Measurements from ENCODE around the gene CRYGN.

The CRYGN gene

DNA sequence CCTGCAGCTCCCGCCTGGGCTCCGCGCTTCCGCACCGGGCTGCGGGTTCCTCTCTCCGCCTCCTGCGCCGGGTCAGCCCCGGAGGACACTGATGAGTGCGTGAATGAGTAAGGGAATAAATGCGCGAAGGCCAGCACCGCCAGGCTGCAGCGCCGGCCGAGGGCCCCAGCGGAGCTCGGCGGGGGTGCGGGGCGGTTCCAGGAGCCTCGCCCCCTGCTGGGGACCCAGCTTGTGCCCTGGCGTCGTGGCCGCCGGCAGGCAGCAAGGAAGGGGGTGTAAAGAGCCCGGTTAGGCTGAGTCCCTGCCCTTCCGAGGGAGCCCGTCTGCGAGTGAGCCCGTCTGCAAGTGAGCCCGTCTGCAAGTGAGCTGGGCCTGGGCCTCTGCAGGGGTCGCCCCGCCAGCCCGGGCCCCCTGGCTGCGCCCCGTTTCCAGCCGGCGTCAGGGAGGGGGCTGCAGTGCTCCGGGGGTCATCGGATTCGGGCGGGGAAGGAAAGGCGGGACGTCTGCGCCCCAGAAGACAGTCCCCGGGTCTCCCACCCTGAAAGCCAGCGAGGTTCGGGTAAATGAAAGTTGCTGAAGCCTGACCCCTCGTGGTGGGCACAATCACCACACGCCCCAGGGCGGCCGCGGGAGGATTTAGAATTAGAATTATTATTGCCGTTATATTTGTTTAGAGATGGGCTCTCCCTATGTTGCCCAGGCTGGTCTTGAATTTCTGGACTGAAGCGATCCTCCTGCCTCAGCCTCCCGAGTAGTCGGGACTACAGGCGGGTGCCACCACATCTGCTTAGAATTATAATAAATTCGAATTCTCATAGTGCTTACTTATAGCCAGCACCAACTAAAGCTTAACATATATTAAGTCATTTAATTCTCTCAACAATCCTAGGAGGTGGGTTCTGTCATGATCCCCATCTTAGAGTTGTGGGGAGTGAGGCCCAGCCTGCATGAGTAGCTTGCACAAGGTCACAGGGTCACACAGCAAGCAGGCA, 8.6 kb upstream of the CRYGN start:
- peaks cover 6% of the 10 kb centered on the region for H3K27me3 ChIP-seq (ENCODE audit: control insufficient read depth, insufficient read depth, low read length)
- H3K4me3 ChIP-seq (ENCODE audit: low read length) = peak overlapping the region; percentile 55
- H3K4me1 ChIP-seq (ENCODE audit: control insufficient read depth, low read depth, low read length) = no peaks in the 10 kb centered on the region
- no peaks in the 10 kb centered on the region for H3K36me3 ChIP-seq (ENCODE audit: control insufficient read depth, low read depth, low read length)
- no peak overlapping the region for H3K9ac ChIP-seq (ENCODE audit: low read length)
- H3K27ac ChIP-seq (ENCODE audit: low read length) = no peak overlapping the region
- no peaks in the 10 kb centered on the region for H3K9me3 ChIP-seq (ENCODE audit: control insufficient read depth, low read depth, low read length)

DNA sequence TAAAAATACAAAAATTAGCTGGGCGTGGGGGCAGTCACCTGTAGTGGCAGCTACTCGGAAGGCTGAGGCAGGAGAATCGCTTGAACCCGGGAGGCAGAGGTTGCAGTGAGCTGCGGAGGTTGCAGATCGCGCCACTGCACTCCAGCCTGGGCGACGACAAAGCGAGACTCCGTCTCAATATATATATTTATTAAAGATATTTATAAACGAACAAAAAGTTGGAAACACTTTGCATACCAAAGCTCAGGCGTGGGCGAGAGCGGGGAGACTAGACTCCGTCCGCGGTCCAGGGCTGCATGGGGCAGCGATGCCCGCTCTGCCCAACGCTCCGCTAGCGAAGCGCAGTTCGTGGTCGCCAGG, 7.9 kb upstream of the CRYGN start:
- Histone ChIP-seq H3K36me3 (ENCODE audit: control insufficient read depth, low read depth, low read length) (no peaks in the 10 kb centered on the region), H3K9ac (ENCODE audit: low read length) (no peak overlapping the region), H3K4me1 (ENCODE audit: control insufficient read depth, low read depth, low read length) (no peaks in the 10 kb centered on the region), H3K9me3 (ENCODE audit: control insufficient read depth, low read depth, low read length) (no peaks in the 10 kb centered on the region), H3K27ac (ENCODE audit: low read length) (no peak overlapping the region), H3K4me3 (ENCODE audit: low read length) (peak overlapping the region; percentile 55), H3K27me3 (ENCODE audit: control insufficient read depth, insufficient read depth, low read length) (peaks cover 6% of the 10 kb centered on the region)

DNA sequence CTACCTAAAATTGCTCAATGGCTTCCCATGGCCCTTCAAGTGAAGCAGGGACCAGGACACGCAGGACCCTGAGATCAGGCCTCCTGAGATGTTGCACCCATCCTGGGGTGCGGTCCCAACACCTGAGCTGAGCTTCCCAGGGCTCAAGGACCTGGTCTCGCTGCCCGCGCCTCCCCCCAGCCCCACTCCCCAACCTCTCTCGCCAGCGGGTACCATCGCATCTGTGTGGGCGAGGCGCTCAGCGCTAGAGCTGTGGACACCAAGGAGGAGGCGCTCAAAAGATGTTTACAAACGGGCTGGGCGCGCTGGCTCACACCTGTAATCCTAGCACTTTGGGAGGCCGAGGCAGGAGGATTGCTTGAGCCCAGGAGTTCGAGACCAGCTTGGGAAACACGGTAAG, 7.4 kb upstream of the CRYGN start:
- Histone ChIP-seq H3K9ac (ENCODE audit: low read length) (no peak overlapping the region), H3K9me3 (ENCODE audit: control insufficient read depth, low read depth, low read length) (no peaks in the 10 kb centered on the region), H3K36me3 (ENCODE audit: control insufficient read depth, low read depth, low read length) (no peaks in the 10 kb centered on the region), H3K4me3 (ENCODE audit: low read length) (no peak overlapping the region), H3K27me3 (ENCODE audit: control insufficient read depth, insufficient read depth, low read length) (peaks cover 6% of the 10 kb centered on the region), H3K27ac (ENCODE audit: low read length) (no peak overlapping the region), H3K4me1 (ENCODE audit: control insufficient read depth, low read depth, low read length) (no peaks in the 10 kb centered on the region)

DNA sequence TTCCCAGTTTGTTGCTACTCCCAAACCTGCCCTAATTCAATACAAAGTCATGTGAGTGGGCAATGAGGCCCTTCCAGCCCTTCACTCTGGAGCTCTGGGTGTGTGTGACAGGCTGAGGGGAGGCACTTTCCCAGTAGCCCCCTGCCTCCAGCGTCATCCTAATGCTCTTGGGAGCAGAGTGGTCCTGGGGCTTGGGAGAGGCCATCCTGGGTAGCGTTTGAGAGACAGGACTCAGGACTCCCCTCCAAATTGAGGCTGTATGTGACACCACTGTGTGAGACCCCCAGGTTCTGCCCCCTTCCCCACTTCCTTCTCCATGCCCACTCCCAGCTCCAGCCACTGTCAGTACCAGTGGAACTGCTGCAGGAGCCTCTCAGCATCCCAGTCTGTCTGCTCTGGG, 6.5 kb upstream of the CRYGN start:
- H3K9ac ChIP-seq (ENCODE audit: low read length) = no peak overlapping the region
- H3K4me1 ChIP-seq (ENCODE audit: control insufficient read depth, low read depth, low read length) = no peaks in the 10 kb centered on the region

DNA sequence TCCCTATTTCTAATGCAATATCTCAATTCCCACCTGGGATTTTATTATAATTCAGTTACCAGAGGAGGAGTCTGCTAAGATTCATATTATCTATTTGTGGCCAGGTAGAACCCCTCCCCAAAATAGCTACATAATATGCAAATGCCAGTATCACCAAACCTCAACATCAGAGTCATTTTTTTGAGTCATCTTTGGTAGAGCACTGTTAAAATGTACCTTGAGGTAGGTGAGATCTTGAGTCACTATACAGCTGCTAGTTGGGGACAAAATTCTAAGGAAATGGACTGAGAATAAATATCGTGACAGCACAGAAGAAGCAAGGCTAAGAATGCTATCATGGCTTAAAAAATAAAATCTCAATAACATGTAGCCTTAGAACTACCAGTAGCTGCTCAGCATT, 4.7 kb upstream of the CRYGN start:
- Histone ChIP-seq H3K9ac (ENCODE audit: low read length) (no peak overlapping the region), H3K27ac (ENCODE audit: low read length) (no peak overlapping the region), H3K27me3 (ENCODE audit: control insufficient read depth, insufficient read depth, low read length) (peaks cover 7% of the 10 kb centered on the region), H3K4me1 (ENCODE audit: control insufficient read depth, low read depth, low read length) (peaks cover 3% of the 10 kb centered on the region), H3K9me3 (ENCODE audit: control insufficient read depth, low read depth, low read length) (no peaks in the 10 kb centered on the region), H3K36me3 (ENCODE audit: control insufficient read depth, low read depth, low read length) (no peaks in the 10 kb centered on the region), H3K4me3 (ENCODE audit: low read length) (no peak overlapping the region)

More for the DNA sequence above, 6.5 kb upstream of the CRYGN start:
- H3K9me3 ChIP-seq (ENCODE audit: control insufficient read depth, low read depth, low read length) = no peaks in the 10 kb centered on the region
- H3K36me3 ChIP-seq (ENCODE audit: control insufficient read depth, low read depth, low read length) = no peaks in the 10 kb centered on the region
- H3K4me3 ChIP-seq (ENCODE audit: low read length) = no peak overlapping the region
- H3K27ac ChIP-seq (ENCODE audit: low read length) = no peak overlapping the region
- H3K27me3 ChIP-seq (ENCODE audit: control insufficient read depth, insufficient read depth, low read length) = peaks cover 6% of the 10 kb centered on the region

DNA sequence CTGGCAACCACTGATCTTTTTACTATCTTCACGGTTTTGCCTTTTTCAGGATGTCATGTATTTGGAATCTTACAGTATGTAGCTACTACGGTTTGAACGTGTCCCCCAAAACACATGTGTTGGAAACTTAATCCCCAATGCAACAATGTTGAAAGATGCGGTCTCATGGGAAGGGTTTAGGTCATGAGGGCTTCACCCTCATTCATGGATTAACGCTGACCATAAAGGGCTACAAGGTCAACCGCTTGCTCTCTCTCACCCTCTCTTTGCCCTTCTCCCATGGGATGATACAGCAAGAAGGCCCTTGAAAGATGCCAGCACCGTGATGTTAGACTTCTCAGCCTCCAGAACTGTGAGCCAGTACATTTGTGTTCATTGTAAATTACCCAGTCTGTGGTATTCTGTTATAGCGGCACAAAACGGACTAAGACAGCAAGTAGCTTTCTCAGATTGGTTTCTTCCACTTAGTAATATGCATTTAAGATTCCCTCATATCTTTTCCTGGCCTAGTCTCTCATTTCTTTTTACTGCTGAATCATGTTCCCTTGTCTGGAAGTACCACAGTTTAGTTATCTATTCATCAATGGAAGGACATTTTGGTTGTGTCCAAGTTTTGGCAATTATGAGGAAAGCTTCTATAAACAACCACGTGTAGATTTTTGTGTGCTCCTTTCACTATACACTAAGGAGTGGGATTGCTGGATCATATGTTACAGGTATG, 3.0 kb upstream of the CRYGN start:
- no peak overlapping the region for H3K27ac ChIP-seq (ENCODE audit: low read length)
- H3K4me1 ChIP-seq (ENCODE audit: control insufficient read depth, low read depth, low read length) = peaks cover 3% of the 10 kb centered on the region
- H3K36me3 ChIP-seq (ENCODE audit: control insufficient read depth, low read depth, low read length) = no peaks in the 10 kb centered on the region
- H3K9ac ChIP-seq (ENCODE audit: low read length) = no peak overlapping the region
- no peaks in the 10 kb centered on the region for H3K9me3 ChIP-seq (ENCODE audit: control insufficient read depth, low read depth, low read length)
- no peak overlapping the region for H3K4me3 ChIP-seq (ENCODE audit: low read length)
- H3K27me3 ChIP-seq (ENCODE audit: control insufficient read depth, insufficient read depth, low read length) = peaks cover 12% of the 10 kb centered on the region

DNA sequence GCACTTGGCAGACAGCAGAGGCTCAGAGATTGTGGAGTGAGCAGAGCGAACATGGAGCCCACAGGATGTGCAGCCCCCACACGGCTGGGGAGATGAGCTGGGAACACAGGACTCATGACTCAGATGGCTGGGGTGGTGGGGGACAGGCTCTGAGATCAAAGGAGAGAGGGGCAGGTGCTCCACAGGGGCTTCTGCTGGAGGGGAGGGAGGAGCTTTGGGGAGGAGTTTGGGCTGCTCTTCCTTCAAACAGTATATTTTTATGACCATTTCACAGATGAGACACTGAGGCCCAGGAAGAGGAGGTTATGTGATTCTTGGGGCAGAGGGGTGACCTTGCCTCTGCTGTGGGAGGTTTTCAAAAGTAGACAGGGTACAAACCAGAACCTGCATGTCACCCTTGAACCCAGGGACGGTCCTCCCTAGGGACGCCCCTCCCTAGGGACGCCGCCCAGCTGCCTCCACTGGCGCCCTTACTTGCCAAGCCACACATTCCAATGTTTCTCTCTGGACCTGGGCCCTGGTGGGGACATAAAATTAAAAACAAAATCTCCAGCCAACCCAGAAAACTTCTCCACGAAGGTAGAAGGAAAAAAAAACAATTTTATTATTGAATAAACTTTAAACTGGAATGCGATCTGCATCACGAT, 981 bp upstream of the CRYGN start:
- Histone ChIP-seq H3K4me3 (ENCODE audit: low read length) (peak overlapping the region; percentile 49), H3K27ac (ENCODE audit: low read length) (no peak overlapping the region), H3K9me3 (ENCODE audit: control insufficient read depth, low read depth, low read length) (no peaks in the 10 kb centered on the region), H3K27me3 (ENCODE audit: control insufficient read depth, insufficient read depth, low read length) (peaks cover 11% of the 10 kb centered on the region), H3K9ac (ENCODE audit: low read length) (no peak overlapping the region), H3K36me3 (ENCODE audit: control insufficient read depth, low read depth, low read length) (no peaks in the 10 kb centered on the region), H3K4me1 (ENCODE audit: control insufficient read depth, low read depth, low read length) (peaks cover 3% of the 10 kb centered on the region)

DNA sequence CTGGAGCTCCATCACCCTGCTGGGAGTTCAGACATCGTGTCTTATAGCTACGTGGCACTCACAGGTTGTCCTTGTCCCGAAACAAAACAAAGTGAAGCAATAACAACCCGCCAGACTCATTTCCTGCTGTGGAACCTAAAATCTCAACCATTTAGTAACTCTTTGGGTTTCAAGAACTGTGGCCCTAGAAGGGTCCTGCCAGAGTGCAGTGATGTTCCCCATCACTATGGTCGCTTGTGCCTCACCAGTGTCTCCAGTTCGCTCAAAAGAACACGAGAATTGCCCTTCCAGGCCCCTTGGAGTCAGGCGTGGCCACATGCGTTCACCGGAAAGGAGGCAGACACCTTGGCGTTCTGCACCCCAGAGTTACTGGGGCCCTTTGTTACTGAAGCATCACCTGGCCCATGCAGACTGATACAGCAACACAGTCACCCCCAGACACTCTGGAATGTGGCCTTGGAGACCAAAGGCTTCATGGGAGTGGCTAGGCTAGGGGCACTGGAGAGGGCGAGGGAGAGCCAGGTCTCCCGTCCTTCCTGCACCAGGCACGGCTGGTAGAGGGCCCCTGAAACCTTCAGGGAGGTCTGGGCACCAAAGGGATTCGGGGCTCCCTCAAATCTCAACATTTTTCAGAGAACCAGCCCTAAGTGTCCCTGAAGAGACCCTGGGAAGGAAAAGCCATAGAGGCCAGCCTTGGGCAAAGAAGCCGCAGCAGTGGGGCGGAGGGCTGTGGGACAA, 908 bp downstream of the CRYGN start:
- Histone ChIP-seq H3K36me3 (ENCODE audit: control insufficient read depth, low read depth, low read length) (no peaks in the 10 kb centered on the region), H3K27me3 (ENCODE audit: control insufficient read depth, insufficient read depth, low read length) (peaks cover 11% of the 10 kb centered on the region), H3K27ac (ENCODE audit: low read length) (no peak overlapping the region), H3K9ac (ENCODE audit: low read length) (no peak overlapping the region), H3K4me1 (ENCODE audit: control insufficient read depth, low read depth, low read length) (peaks cover 3% of the 10 kb centered on the region), H3K9me3 (ENCODE audit: control insufficient read depth, low read depth, low read length) (no peaks in the 10 kb centered on the region), H3K4me3 (ENCODE audit: low read length) (peak overlapping the region; percentile 49)

DNA sequence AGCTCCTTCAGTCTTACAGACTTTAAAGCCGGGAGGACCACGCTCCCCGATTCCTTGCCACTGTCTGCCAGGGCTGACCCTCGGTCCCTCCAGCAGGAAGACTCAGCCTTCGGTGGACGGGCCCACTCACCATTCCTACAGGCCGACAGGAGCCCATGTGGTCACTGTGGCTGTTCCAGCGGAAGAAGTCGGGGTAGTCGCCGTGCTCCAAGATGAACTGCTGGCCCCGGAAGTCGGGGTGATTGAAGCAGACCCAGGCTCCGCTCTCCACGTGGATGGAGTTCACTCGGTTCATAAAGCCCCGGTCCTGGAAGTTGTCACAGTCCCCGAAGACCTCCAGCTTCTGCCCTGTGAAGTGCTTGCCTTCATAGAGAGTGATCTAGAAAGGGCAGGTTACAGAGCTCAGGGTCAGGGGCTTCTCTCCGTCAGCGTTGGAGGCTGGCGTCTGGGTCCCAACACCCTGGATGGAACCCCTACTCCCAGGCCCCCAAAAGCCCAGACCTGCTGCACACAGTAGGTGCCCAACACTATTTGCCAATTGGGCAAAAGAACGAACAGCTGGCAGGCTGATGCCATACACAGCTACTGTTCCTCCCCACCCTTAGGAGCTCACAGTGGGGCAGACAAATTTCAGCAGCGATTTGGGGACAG, 1.9 kb downstream of the CRYGN start:
- Histone ChIP-seq H3K9me3 (ENCODE audit: control insufficient read depth, low read depth, low read length) (no peaks in the 10 kb centered on the region), H3K27me3 (ENCODE audit: control insufficient read depth, insufficient read depth, low read length) (peaks cover 11% of the 10 kb centered on the region), H3K9ac (ENCODE audit: low read length) (no peak overlapping the region), H3K36me3 (ENCODE audit: control insufficient read depth, low read depth, low read length) (no peaks in the 10 kb centered on the region), H3K4me3 (ENCODE audit: low read length) (no peak overlapping the region), H3K27ac (ENCODE audit: low read length) (no peak overlapping the region), H3K4me1 (ENCODE audit: control insufficient read depth, low read depth, low read length) (peaks cover 3% of the 10 kb centered on the region)

DNA sequence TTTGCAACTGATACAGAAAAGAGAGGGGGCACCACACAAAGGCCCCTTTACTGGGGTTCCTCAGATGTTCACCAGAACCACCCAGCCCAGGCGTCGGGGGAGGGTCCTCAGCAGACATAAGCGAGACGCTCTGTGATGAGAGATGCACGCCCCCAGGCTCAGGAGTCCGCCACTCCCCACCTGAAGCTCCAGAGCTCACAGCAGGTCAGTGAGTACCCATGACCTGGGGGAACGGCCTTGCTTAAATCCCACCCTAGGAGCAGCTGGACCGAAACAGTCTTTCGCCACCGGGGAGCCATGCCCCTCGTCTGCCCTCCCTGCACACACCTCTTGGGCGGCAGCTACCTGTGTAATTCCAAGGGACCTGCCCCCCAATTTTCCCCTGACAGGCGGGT, 2.8 kb downstream of the CRYGN start:
- peaks cover 11% of the 10 kb centered on the region for H3K27me3 ChIP-seq (ENCODE audit: control insufficient read depth, insufficient read depth, low read length)

More for the DNA sequence above, 2.8 kb downstream of the CRYGN start:
- no peak overlapping the region for H3K27ac ChIP-seq (ENCODE audit: low read length)
- no peak overlapping the region for H3K9ac ChIP-seq (ENCODE audit: low read length)
- H3K9me3 ChIP-seq (ENCODE audit: control insufficient read depth, low read depth, low read length) = no peaks in the 10 kb centered on the region
- H3K4me1 ChIP-seq (ENCODE audit: control insufficient read depth, low read depth, low read length) = peaks cover 3% of the 10 kb centered on the region
- no peaks in the 10 kb centered on the region for H3K36me3 ChIP-seq (ENCODE audit: control insufficient read depth, low read depth, low read length)
- no peak overlapping the region for H3K4me3 ChIP-seq (ENCODE audit: low read length)

Measured in iPS-18a (cell line).